ENCODE results near the gene SCYGR5. TPM values are rescaled to one million over a fixed set of nuclear protein-coding genes. Genes with fewer than 3 reads are reported as not detected.

SCYGR5 gene
- polyA plus RNA-seq, 1 donor from 2014 or later, result not detected

- Histone ChIP-seq H3K4me2 (ENCODE audit: low read length) (no peak overlapping the region), H3K9me2 (ENCODE audit: insufficient read depth, low read length) (no peaks in the 10 kb centered on the region), H3K27me3 (ENCODE audit: insufficient read depth, low read depth, low read length) (no peaks in the 10 kb centered on the region), H3K9ac (ENCODE audit: low read length) (no peak overlapping the region), H4K20me1 (ENCODE audit: insufficient read depth) (no peaks in the 10 kb centered on the region), H3K9me3 (ENCODE audit: low read length) (no peaks in the 10 kb centered on the region), H3K4me3 (ENCODE audit: low read length) (no peak overlapping the region), H2AFZ (ENCODE audit: low read depth, low read length) (no peak overlapping the region), H3K36me3 (ENCODE audit: insufficient read depth, low read length) (no peaks in the 10 kb centered on the region), H3F3A (ENCODE audit: insufficient read depth, low read length, poor library complexity, severe bottlenecking) (no peaks in the 10 kb centered on the region), H3K27ac (ENCODE audit: low read length) (no peak overlapping the region), H3K79me2 (replicated peaks; ENCODE audit: insufficient read depth, low read length) (no peaks in the 10 kb centered on the region)
- TF ChIP-seq REST (IDR thresholded peaks at IDR 0.05; ENCODE audit: borderline replicate concordance), result no peak
- no peak for TF ChIP-seq EZH2 (IDR thresholded peaks at IDR 0.05; ENCODE audit: borderline replicate concordance, insufficient read depth, low read length, poor library complexity, severe bottlenecking)
- TF ChIP-seq SMC3 (conservative IDR thresholded peaks at IDR 0.05; ENCODE audit: poor library complexity), result no peak
- TF ChIP-seq RAD21 (conservative IDR thresholded peaks at IDR 0.05), result no peak
- no peak for TF ChIP-seq CTCF (IDR thresholded peaks at IDR 0.05; ENCODE audit: poor library complexity, severe bottlenecking)
- TF ChIP-seq POLR2AphosphoS5 (IDR thresholded peaks at IDR 0.05), result no peak
- no peak for TF ChIP-seq EP300 (conservative IDR thresholded peaks at IDR 0.05; ENCODE audit: poor library complexity, severe bottlenecking)
- no peak for TF ChIP-seq TAF1 (IDR thresholded peaks at IDR 0.05; ENCODE audit: low read depth)
- TF ChIP-seq MXI1 (conservative IDR thresholded peaks at IDR 0.05; ENCODE audit: poor library complexity, severe bottlenecking), result no peak
These were observed 36.7 kb downstream of the SCYGR5 start for GRCh38 chr2:227703280-227703732.

- Histone ChIP-seq H3K9ac (ENCODE audit: low read length) (no peak overlapping the region), H3K27ac (ENCODE audit: low read length) (no peak overlapping the region), H3F3A (ENCODE audit: insufficient read depth, low read length, poor library complexity, severe bottlenecking) (no peaks in the 10 kb centered on the region), H3K36me3 (ENCODE audit: insufficient read depth, low read length) (no peaks in the 10 kb centered on the region), H4K20me1 (ENCODE audit: insufficient read depth) (no peaks in the 10 kb centered on the region), H3K4me2 (ENCODE audit: low read length) (no peak overlapping the region), H3K4me3 (ENCODE audit: low read length) (no peak overlapping the region), H3K9me2 (ENCODE audit: insufficient read depth, low read length) (no peaks in the 10 kb centered on the region), H3K9me3 (ENCODE audit: low read length) (no peaks in the 10 kb centered on the region), H3K27me3 (ENCODE audit: insufficient read depth, low read depth, low read length) (no peaks in the 10 kb centered on the region), H3K79me2 (replicated peaks; ENCODE audit: insufficient read depth, low read length) (no peaks in the 10 kb centered on the region), H2AFZ (ENCODE audit: low read depth, low read length) (no peak overlapping the region)
- TF ChIP-seq EP300 (conservative IDR thresholded peaks at IDR 0.05; ENCODE audit: poor library complexity, severe bottlenecking) (no peak), MXI1 (conservative IDR thresholded peaks at IDR 0.05; ENCODE audit: poor library complexity, severe bottlenecking) (no peak), TAF1 (IDR thresholded peaks at IDR 0.05; ENCODE audit: low read depth) (no peak), CTCF (IDR thresholded peaks at IDR 0.05; ENCODE audit: poor library complexity, severe bottlenecking) (no peak), POLR2AphosphoS5 (IDR thresholded peaks at IDR 0.05) (no peak), SMC3 (conservative IDR thresholded peaks at IDR 0.05; ENCODE audit: poor library complexity) (no peak)
These were observed 37.4 kb downstream of the SCYGR5 start for GRCh38 chr2:227703961-227704360.

Data from neural cell (in vitro differentiated cells).